IPS-20b (cell line): ENCODE results near the gene TSPAN18.

Experiments used
- H3K27ac ChIP-seq: one replicate; pipeline ENCODE4 v1.5.1; 2013; ENCODE audit warnings: low read length
- H3K27me3 ChIP-seq: 2 replicates; pipeline ENCODE4 v1.6.1; 2013; ENCODE audit warnings: mild to moderate bottlenecking, low read length, inconsistent platforms; ENCODE audit not compliant: insufficient read depth
- H3K36me3 ChIP-seq: 2 replicates; pipeline ENCODE4 v1.6.1; 2013; ENCODE audit warnings: low read depth, mild to moderate bottlenecking, inconsistent platforms, low read length, moderate library complexity; ENCODE audit not compliant: insufficient read depth
- H3K4me1 ChIP-seq: 2 replicates; pipeline ENCODE4 v1.6.1; 2013; ENCODE audit warnings: mild to moderate bottlenecking, control low read depth, inconsistent platforms, low read length, moderate library complexity; ENCODE audit not compliant: insufficient read depth
- H3K4me3 ChIP-seq: 2 replicates; pipeline ENCODE4 v1.5.1; 2013; ENCODE audit warnings: mild to moderate bottlenecking, low read length, inconsistent platforms
- H3K9ac ChIP-seq: 2 replicates; pipeline ENCODE4 v1.6.1; 2013; ENCODE audit warnings: low read depth, mild to moderate bottlenecking, inconsistent platforms, low read length, moderate library complexity
- H3K9me3 ChIP-seq: 2 replicates; pipeline ENCODE4 v1.6.1; 2013; ENCODE audit warnings: mild to moderate bottlenecking, low read depth, low read length, inconsistent platforms; ENCODE audit not compliant: insufficient read depth

The TSPAN18 gene

GRCh38 chr11:44764583-44764982, 37.8 kb downstream of the TSPAN18 start:
- peaks cover 22% of the 10 kb centered on the region; the same call in 1 of the 2 replicates for H3K4me1 ChIP-seq
- H3K9me3 ChIP-seq, result peaks cover 6% of the 10 kb centered on the region
- no peak overlapping the region for H3K9ac ChIP-seq
- H3K4me3 ChIP-seq, result no peak overlapping the region
- peaks cover 12% of the 10 kb centered on the region for H3K36me3 ChIP-seq
- H3K27ac ChIP-seq, result no peak overlapping the region
- H3K27me3 ChIP-seq, result peaks cover 11% of the 10 kb centered on the region; the same call in 1 of the 2 replicates

- Histone ChIP-seq H3K4me1 (peaks cover 22% of the 10 kb centered on the region; the same call in 1 of the 2 replicates), H3K27ac (no peak overlapping the region), H3K27me3 (peaks cover 5% of the 10 kb centered on the region; the same call in 1 of the 2 replicates), H3K4me3 (no peak overlapping the region), H3K9ac (no peak overlapping the region), H3K9me3 (peaks cover 6% of the 10 kb centered on the region), H3K36me3 (peaks cover 12% of the 10 kb centered on the region)
Observed at GRCh38 chr11:44765026-44765595, 38.3 kb downstream of the TSPAN18 start.

- no peak overlapping the region for H3K4me3 ChIP-seq
- peaks cover 6% of the 10 kb centered on the region for H3K9me3 ChIP-seq
- no peaks in the 10 kb centered on the region; the same call in 1 of the 2 replicates for H3K27me3 ChIP-seq
- H3K27ac ChIP-seq, result no peak overlapping the region
- H3K36me3 ChIP-seq, result peaks cover 12% of the 10 kb centered on the region
- H3K4me1 ChIP-seq, result peaks cover 20% of the 10 kb centered on the region; the same call in 1 of the 2 replicates
- no peak overlapping the region for H3K9ac ChIP-seq
Observed at GRCh38 chr11:44765676-44766075, 38.9 kb downstream of the TSPAN18 start.

- no peaks in the 10 kb centered on the region for H3K27me3 ChIP-seq
- peaks cover 13% of the 10 kb centered on the region; the same call in 1 of the 2 replicates for H3K4me1 ChIP-seq
- H3K9me3 ChIP-seq, result peaks cover 6% of the 10 kb centered on the region
- H3K27ac ChIP-seq, result no peak overlapping the region
- H3K36me3 ChIP-seq, result peaks cover 12% of the 10 kb centered on the region
- no peak overlapping the region for H3K4me3 ChIP-seq
- H3K9ac ChIP-seq, result no peak overlapping the region
Observed at GRCh38 chr11:44766112-44766971, 39.6 kb downstream of the TSPAN18 start.

- peaks cover 6% of the 10 kb centered on the region for H3K9me3 ChIP-seq
- H3K27me3 ChIP-seq, result no peaks in the 10 kb centered on the region
- H3K4me3 ChIP-seq, result no peak overlapping the region
- H3K36me3 ChIP-seq, result peaks cover 12% of the 10 kb centered on the region
- H3K9ac ChIP-seq, result no peak overlapping the region
- no peak overlapping the region for H3K27ac ChIP-seq
- H3K4me1 ChIP-seq, result peaks cover 8% of the 10 kb centered on the region; the same call in 1 of the 2 replicates
Observed at GRCh38 chr11:44766972-44767278, 40.2 kb downstream of the TSPAN18 start.

- Histone ChIP-seq H3K4me1 (peaks cover 8% of the 10 kb centered on the region; the same call in 1 of the 2 replicates), H3K36me3 (peaks cover 12% of the 10 kb centered on the region), H3K9ac (no peak overlapping the region), H3K4me3 (no peak overlapping the region), H3K27ac (no peak overlapping the region), H3K27me3 (no peaks in the 10 kb centered on the region), H3K9me3 (peaks cover 6% of the 10 kb centered on the region)
Observed at GRCh38 chr11:44767421-44767820, 40.7 kb downstream of the TSPAN18 start.

- Histone ChIP-seq H3K27ac (no peak overlapping the region), H3K27me3 (no peaks in the 10 kb centered on the region), H3K4me1 (peaks cover 15% of the 10 kb centered on the region; the same call in 1 of the 2 replicates), H3K9ac (no peak overlapping the region), H3K9me3 (peaks cover 6% of the 10 kb centered on the region), H3K36me3 (peaks cover 12% of the 10 kb centered on the region), H3K4me3 (no peak overlapping the region)
Observed at GRCh38 chr11:44770401-44770800, 43.6 kb downstream of the TSPAN18 start.

- Histone ChIP-seq H3K27me3 (no peaks in the 10 kb centered on the region), H3K36me3 (peaks cover 12% of the 10 kb centered on the region), H3K27ac (no peak overlapping the region), H3K9ac (no peak overlapping the region), H3K4me3 (no peak overlapping the region), H3K4me1 (peaks cover 15% of the 10 kb centered on the region; the same call in 1 of the 2 replicates), H3K9me3 (peaks cover 6% of the 10 kb centered on the region)
Observed at GRCh38 chr11:44771252-44771734, 44.5 kb downstream of the TSPAN18 start.

- no peak overlapping the region for H3K9ac ChIP-seq
- no peak overlapping the region for H3K4me3 ChIP-seq
- no peak overlapping the region for H3K27ac ChIP-seq
- peaks cover 15% of the 10 kb centered on the region; the same call in 1 of the 2 replicates for H3K4me1 ChIP-seq
- H3K36me3 ChIP-seq, result peaks cover 12% of the 10 kb centered on the region
- no peaks in the 10 kb centered on the region for H3K27me3 ChIP-seq
- H3K9me3 ChIP-seq, result peaks cover 6% of the 10 kb centered on the region
Observed at GRCh38 chr11:44771841-44772240, 45.1 kb downstream of the TSPAN18 start.

GRCh38 chr11:44773351-44773965, 46.7 kb downstream of the TSPAN18 start:
- Histone ChIP-seq H3K36me3 (no peaks in the 10 kb centered on the region), H3K9me3 (no peaks in the 10 kb centered on the region), H3K27ac (no peak overlapping the region), H3K4me3 (no peak overlapping the region), H3K4me1 (peaks cover 22% of the 10 kb centered on the region; the same call in 1 of the 2 replicates), H3K27me3 (no peaks in the 10 kb centered on the region), H3K9ac (no peak overlapping the region)

- Histone ChIP-seq H3K27ac (no peak overlapping the region), H3K9ac (no peak overlapping the region), H3K4me3 (no peak overlapping the region)
Observed at GRCh38 chr11:44774108-44774507, 47.3 kb downstream of the TSPAN18 start.

More at GRCh38 chr11:44774108-44774507, 47.3 kb downstream of the TSPAN18 start:
- no peaks in the 10 kb centered on the region for H3K36me3 ChIP-seq
- peaks cover 22% of the 10 kb centered on the region; the same call in 1 of the 2 replicates for H3K4me1 ChIP-seq
- no peaks in the 10 kb centered on the region for H3K27me3 ChIP-seq
- H3K9me3 ChIP-seq, result no peaks in the 10 kb centered on the region
